K562 (cell line): Measurements from ENCODE around the gene HUS1.

Experiments used
- CTCF ChIP-seq, 3 experiments: IDR thresholded peaks in 2 of 3; conservative IDR thresholded peaks in 1 of 3; 2 replicates each; pipeline ENCODE4 v1.5.1; 2011 to 2012; ENCODE audit warnings: low read length in 3 of 3, mild to moderate bottlenecking in 3 of 3, control low read depth in 2 of 3, improper control_type of control experiment in 1 of 3, inconsistent platforms in 1 of 3, low read depth in 1 of 3, mixed read lengths in 1 of 3, moderate library complexity in 1 of 3; ENCODE audit not compliant: insufficient read depth in 2 of 3
- POLR2A ChIP-seq: fragments of 450-650 bp; conservative IDR thresholded peaks from 2 replicates; pipeline ENCODE4 v1.6.1; 2016
- POLR2AphosphoS5 ChIP-seq: IDR thresholded peaks from 2 replicates; pipeline ENCODE4 v1.6.1; 2011; ENCODE audit warnings: mild to moderate bottlenecking, low read depth, low read length, moderate library complexity; ENCODE audit not compliant: control insufficient read depth, insufficient read depth
- ZNF133 ChIP-seq: fragments of 250-450 bp; sonication (Bioruptor Pico); IDR thresholded peaks from 2 replicates; pipeline ENCODE4 v1.4.0; 2020; ENCODE audit warnings: mild to moderate bottlenecking

GRCh38 chr7:47965456-47965855, 14.0 kb downstream of the HUS1 start:
- no peak for TF ChIP-seq POLR2A
- TF ChIP-seq POLR2AphosphoS5 = no peak
- no peak for TF ChIP-seq ZNF133 (CRISPR knock-in tag)
- no peak for TF ChIP-seq CTCF (IDR thresholded peaks at IDR 0.05 in 2 of 3, conservative IDR thresholded peaks at IDR 0.05 in 1 of 3; ENCODE audit: insufficient read depth in 2 of 3, low read depth in 1 of 3, low read length in 3 of 3)
